Testis (tissue), 3 donors: ENCODE measurements around the gene DLX3. TPM values are rescaled to one million over a fixed set of nuclear protein-coding genes. Genes with fewer than 3 reads are reported as not detected.

Experiments
- DNase-seq: peaks from one replicate; pipeline ENCODE4 v3.0.0-alpha.2; 2019
- H3K27ac ChIP-seq, 2 donors: fragments of 200-600 bp; sonication (generic); one replicate each; pipeline ENCODE4 v1.5.1; 2019
- H3K27me3 ChIP-seq: fragments of 200-600 bp; sonication (generic); one replicate; pipeline ENCODE4 v1.5.1; 2019
- H3K36me3 ChIP-seq: fragments of 200-600 bp; sonication (generic); one replicate; pipeline ENCODE4 v1.5.1; 2017; ENCODE audit warnings: low read depth; ENCODE audit errors: missing control alignments
- H3K4me1 ChIP-seq: fragments of 200-600 bp; sonication (generic); one replicate; pipeline ENCODE4 v1.5.1; 2019
- H3K4me3 ChIP-seq, 2 donors: fragments of 200-600 bp; sonication (generic); one replicate each; pipeline ENCODE4 v1.5.1; 2017 to 2019
- H3K9me3 ChIP-seq: fragments of 200-600 bp; sonication (generic); one replicate; pipeline ENCODE4 v1.5.1; 2017
- POLR2A ChIP-seq: fragments of 450-650 bp; IDR thresholded peaks from one replicate; pipeline ENCODE4 v1.6.1; 2017; ENCODE audit warnings: antibody characterized with exemption, mild to moderate bottlenecking, moderate library complexity
- WGBS, 2 donors: methylation state at CpG; one replicate each; pipeline ENCODE4 v1.1.5; 2018; 5-methylcytosine and 5-hydroxymethylcytosine counted together
- intact Hi-C: fragments of 100-400 bp; cut with DNase I; formaldehyde crosslinking; loops from one replicate; pipeline ENCODE4 v1.15.1; 2023; ENCODE audit warnings: low total_unique reads
- polyA plus RNA-seq: library from polyadenylated mRNA; stranded (reverse); fragments of 350-450 nt; fragmentation: Illumina TruSeq; extraction: RNeasy Lipid Tissue Mini Kit (QIAGEN cat#74804); gene quantifications from one replicate; pipeline ENCODE4 v1.2.3, GENCODE V29; 2014; ENCODE audit warnings: low read depth, low replicate concordance; ENCODE audit not compliant: insufficient read depth
- total RNA-seq, 2 donors: library from RNA; depleted of rRNA; stranded (reverse); fragments of >200 nt; gene quantifications; one replicate each; pipeline ENCODE4 v1.2.3, GENCODE V29; 2016
- TF ChIP-seq, protein P1 (sequence below), 3 experiments: fragments of 450-650 bp in 2 of 3; fragments of 200-600 bp in 1 of 3; sonication (generic) in 1 of 3; IDR thresholded peaks; one replicate each; pipeline ENCODE4 v1.5.1; 2016 to 2019; ENCODE audit warnings: antibody characterized with exemption in 3 of 3, mild to moderate bottlenecking in 2 of 3, moderate library complexity in 1 of 3

DLX3 gene
- total and polyA plus RNA-seq, 3 donors from 2014 or later: 1.0 to 1.5 (median 1.4) TPM

DNA sequence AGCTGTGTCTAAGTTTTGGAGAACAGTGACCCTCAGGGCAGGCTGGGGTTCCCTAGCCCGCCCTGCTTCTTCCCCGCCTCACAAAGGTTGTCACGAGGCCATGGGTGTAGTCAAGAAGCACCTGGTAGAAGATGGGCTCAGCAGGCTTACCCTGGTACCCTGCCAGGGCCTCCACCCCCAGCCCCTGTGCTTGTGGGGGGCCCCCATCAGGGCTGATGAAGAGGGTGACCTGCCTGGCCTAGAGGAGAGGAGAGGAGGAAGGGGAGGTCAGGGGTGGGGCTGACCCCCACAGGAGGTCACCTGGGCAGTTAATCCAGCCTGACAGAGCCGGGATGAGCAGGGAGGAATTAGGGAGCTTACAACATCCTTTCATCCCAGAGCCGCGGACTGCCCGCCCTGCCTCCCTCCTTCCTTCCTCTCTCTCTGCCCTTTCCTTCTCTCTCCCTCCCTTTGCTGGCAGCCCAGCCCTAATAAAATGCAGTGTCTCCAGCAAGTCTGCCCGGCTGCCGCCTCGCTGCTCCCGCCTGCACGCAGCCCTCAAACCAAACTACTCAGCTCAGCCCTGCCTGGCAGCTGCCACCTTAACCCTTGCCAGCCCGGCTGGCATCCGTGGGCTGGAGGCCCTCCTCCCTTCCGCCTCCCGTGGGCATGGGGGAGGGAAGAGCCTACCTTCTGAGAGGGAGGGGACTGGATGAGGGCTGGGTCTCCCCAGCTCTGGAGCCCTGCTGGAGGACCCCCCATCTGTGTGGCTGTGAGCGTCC lies 7.2 kb downstream of the DLX3 start:
- no peaks in the 10 kb centered on the region for H3K27me3 ChIP-seq
- TF ChIP-seq POLR2A: no peak
- TF ChIP-seq, protein P1, sequence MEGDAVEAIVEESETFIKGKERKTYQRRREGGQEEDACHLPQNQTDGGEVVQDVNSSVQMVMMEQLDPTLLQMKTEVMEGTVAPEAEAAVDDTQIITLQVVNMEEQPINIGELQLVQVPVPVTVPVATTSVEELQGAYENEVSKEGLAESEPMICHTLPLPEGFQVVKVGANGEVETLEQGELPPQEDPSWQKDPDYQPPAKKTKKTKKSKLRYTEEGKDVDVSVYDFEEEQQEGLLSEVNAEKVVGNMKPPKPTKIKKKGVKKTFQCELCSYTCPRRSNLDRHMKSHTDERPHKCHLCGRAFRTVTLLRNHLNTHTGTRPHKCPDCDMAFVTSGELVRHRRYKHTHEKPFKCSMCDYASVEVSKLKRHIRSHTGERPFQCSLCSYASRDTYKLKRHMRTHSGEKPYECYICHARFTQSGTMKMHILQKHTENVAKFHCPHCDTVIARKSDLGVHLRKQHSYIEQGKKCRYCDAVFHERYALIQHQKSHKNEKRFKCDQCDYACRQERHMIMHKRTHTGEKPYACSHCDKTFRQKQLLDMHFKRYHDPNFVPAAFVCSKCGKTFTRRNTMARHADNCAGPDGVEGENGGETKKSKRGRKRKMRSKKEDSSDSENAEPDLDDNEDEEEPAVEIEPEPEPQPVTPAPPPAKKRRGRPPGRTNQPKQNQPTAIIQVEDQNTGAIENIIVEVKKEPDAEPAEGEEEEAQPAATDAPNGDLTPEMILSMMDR (IDR thresholded peaks at IDR 0.05): no peak
- no peak overlapping the region for H3K4me3 ChIP-seq
- intact Hi-C loops: no loop called here
- no peak overlapping the region for H3K27ac ChIP-seq
- DNase-seq: no peak
- H3K36me3 ChIP-seq: no peaks in the 10 kb centered on the region
- H3K9me3 ChIP-seq: no peaks in the 10 kb centered on the region
- 33 to 34% methylated on average over 13 to 17 of the region's 17 CpGs for WGBS, 2 donors
- no peaks in the 10 kb centered on the region for H3K4me1 ChIP-seq

DNA sequence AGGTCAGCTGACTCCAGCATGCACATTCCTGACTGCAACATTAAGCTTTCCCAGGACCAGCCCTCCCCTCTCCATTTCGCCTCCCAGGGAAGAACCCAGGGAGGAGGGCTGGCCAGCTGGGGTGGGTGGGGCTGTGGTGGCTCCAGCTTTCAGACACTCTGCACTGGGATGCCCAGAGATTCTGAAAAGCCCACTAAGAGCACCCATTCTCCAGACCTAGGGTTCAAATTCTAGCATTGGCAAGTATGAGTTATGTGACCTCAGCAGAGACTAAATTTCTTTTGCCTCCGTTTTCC lies 7.8 kb downstream of the DLX3 start:
- H3K4me3 ChIP-seq: no peak overlapping the region
- no peaks in the 10 kb centered on the region for H3K4me1 ChIP-seq
- H3K9me3 ChIP-seq: no peaks in the 10 kb centered on the region
- WGBS, 2 donors: 47 to 80% methylated on average over 1 to 2 of the region's 2 CpGs
- H3K36me3 ChIP-seq: no peaks in the 10 kb centered on the region
- TF ChIP-seq POLR2A: no peak
- TF ChIP-seq, protein P1 (IDR thresholded peaks at IDR 0.05): no peak
- intact Hi-C loops: no loop called here
- no peak for DNase-seq
- H3K27ac ChIP-seq: no peak overlapping the region
- no peaks in the 10 kb centered on the region for H3K27me3 ChIP-seq

DNA sequence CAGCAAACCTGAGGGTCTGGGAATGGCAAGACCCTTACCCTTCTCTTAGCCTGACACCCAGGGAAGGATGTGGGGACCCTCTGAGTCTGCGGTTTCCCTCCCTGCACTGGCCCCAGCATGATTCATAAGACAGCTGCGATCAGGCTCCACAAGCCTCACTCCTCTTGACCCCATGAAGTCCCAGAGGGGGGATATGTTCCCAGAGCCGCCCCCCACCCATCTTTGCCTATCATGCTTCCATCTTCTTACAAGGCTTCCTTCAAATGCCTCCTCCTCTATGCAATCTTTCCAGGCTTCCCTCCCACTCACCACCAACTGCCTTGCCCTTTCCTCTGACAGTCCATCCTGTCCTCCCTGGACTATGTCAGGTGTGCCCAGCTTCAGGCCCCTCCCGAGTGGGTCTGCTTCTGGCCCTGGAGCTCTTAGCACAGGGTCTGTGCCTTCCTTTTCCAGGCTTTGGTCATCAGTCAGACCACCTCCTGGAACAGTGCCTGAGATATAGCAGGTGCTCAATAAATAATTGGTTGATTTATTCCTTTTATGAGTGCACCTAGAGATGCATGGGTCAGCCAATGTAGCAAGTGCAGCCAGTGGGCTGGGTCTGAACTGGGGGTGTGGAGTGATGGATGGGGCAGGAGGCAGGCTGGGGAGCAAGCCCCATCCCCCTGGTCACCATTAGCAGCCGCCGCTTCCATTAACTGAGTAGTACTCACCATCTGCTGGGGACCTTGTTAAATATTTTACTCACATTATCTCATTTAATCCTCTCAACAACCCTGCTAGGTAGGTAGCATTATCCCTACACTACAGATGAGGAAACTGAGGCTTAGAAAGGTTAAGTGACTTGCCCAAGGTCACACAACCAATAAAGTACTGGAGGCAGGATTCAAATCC lies 8.4 kb downstream of the DLX3 start:
- Histone ChIP-seq H3K27me3 (no peaks in the 10 kb centered on the region), H3K4me3 (no peak overlapping the region), H3K36me3 (no peaks in the 10 kb centered on the region), H3K9me3 (no peaks in the 10 kb centered on the region), H3K27ac (no peak overlapping the region), H3K4me1 (no peaks in the 10 kb centered on the region)
- intact Hi-C loops: no loop called here
- TF ChIP-seq, protein P1 (IDR thresholded peaks at IDR 0.05): no peak
- no peak for TF ChIP-seq POLR2A
- 48 to 63% methylated on average over 5 to 6 of the region's 6 CpGs for WGBS, 2 donors
- no peak for DNase-seq

DNA sequence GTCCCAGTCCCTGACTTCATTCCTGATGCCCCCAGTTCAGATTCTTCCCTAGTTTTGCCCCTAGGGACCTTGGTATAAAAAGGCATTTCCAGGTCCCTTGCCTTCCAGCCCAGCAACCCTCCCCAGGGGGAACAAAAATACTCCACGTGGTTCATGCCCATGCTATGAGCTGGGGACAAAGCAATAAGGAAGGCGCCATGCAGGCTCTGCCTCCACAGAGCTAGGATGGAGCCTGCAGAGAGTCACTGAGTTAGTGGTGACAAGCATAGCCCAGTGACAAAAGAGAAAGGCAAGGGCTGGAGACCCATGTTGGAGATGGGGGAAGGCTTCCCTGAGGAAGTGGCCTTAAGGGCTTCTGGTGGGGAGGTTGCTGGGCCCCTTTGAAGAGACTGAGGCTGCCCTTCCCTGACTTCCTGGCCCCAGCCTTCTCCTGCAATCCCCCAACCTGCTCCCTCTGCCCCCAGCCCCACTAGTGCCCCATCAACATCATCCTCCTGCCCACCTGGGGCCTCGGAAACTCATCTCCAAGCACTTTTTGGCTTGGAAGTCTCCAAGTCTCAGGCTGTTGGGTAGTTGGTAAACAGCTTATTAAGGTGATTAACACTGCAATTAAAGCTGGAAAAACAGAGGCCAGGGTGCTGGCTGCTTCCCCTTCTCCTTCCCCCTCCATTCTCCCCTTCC lies 9.6 kb downstream of the DLX3 start:
- H3K9me3 ChIP-seq: no peaks in the 10 kb centered on the region
- H3K36me3 ChIP-seq: no peaks in the 10 kb centered on the region
- TF ChIP-seq, protein P1 (IDR thresholded peaks at IDR 0.05): no peak
- no peak for TF ChIP-seq POLR2A
- no peak overlapping the region for H3K4me3 ChIP-seq
- H3K4me1 ChIP-seq: no peaks in the 10 kb centered on the region
- WGBS, 2 donors: 67 to 75% methylated on average over 3 of the region's 3 CpGs
- H3K27me3 ChIP-seq: no peaks in the 10 kb centered on the region
- intact Hi-C loops: no loop called here
- H3K27ac ChIP-seq: no peak overlapping the region
- no peak for DNase-seq
